Measurements from ENCODE around the gene CLMN.

DNA sequence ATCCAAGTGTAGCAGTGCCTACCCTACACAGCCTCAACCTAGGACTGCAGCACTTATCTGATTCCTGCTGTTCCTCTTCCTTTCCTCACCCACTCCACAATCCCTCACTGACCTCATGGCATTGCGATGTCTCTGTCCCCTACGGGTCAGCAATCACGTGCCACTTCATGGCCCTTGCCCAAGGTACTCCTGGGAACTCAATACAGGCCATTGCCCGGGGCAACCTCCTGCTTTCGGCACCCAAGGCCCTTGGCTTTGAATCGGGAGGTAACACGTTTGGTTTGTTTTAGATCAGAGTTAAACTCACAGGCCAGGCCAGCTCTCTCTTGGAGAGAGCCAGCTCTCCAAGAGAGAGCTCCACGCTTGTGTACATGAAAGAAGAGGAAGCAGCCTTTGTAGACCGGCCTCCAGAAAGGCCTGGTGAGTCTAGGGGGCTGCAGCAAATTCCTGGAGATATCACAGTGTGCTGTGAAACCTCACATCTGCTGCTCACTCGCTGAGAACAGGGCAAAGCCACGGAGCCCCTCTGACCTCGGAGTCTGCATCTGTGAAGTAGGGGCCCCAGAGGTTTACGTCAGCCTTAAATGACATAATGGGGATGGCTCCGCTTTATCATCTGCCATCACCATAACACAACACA, 12.2 kb downstream of the CLMN start:
- TF ChIP-seq EZH2 (IDR thresholded peaks at IDR 0.05; ENCODE audit: borderline replicate concordance, low read depth, low read length, severe bottlenecking) (no peak), POLR2A (IDR thresholded peaks at IDR 0.05; ENCODE audit: low read depth, low read length) (no peak), FOS (IDR thresholded peaks at IDR 0.05; ENCODE audit: borderline replicate concordance, insufficient read depth, low read length) (no peak), MAX (IDR thresholded peaks at IDR 0.05; ENCODE audit: insufficient read depth, insufficient read length) (no peak), POLR2AphosphoS5 (IDR thresholded peaks at IDR 0.05; ENCODE audit: insufficient read depth, low read depth, low read length) (no peak)
- TF ChIP-seq, protein P1, sequence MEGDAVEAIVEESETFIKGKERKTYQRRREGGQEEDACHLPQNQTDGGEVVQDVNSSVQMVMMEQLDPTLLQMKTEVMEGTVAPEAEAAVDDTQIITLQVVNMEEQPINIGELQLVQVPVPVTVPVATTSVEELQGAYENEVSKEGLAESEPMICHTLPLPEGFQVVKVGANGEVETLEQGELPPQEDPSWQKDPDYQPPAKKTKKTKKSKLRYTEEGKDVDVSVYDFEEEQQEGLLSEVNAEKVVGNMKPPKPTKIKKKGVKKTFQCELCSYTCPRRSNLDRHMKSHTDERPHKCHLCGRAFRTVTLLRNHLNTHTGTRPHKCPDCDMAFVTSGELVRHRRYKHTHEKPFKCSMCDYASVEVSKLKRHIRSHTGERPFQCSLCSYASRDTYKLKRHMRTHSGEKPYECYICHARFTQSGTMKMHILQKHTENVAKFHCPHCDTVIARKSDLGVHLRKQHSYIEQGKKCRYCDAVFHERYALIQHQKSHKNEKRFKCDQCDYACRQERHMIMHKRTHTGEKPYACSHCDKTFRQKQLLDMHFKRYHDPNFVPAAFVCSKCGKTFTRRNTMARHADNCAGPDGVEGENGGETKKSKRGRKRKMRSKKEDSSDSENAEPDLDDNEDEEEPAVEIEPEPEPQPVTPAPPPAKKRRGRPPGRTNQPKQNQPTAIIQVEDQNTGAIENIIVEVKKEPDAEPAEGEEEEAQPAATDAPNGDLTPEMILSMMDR (IDR thresholded peaks at IDR 0.05; ENCODE audit: extremely low read depth in 1 of 2, insufficient read depth in 1 of 2, low read depth in 1 of 2, low read length in 2 of 2) = no peak
